Vagina (tissue), 2 donors: ENCODE results near the gene SH3RF1.

Experiments used
- CTCF ChIP-seq, 3 experiments: fragments of 450-650 bp in 2 of 3; fragments of 200-600 bp in 1 of 3; sonication (generic) in 1 of 3; IDR thresholded peaks; one replicate each; pipeline ENCODE4 v1.5.1; 2017 to 2019; ENCODE audit warnings: antibody characterized with exemption in 3 of 3, mild to moderate bottlenecking in 2 of 3, moderate library complexity in 2 of 3
- POLR2A ChIP-seq, 2 donors: fragments of 450-650 bp; IDR thresholded peaks; one replicate each; pipeline ENCODE4 v1.6.1; 2017; ENCODE audit warnings: antibody characterized with exemption in 2 of 2, mild to moderate bottlenecking in 2 of 2, moderate library complexity in 2 of 2
- POLR2AphosphoS5 ChIP-seq, 2 donors: sonication (generic); formaldehyde crosslinking; IDR thresholded peaks; one replicate each; pipeline ENCODE4 v1.9.0; 2017; ENCODE audit warnings: antibody characterized with exemption in 2 of 2, mild to moderate bottlenecking in 2 of 2, low read depth in 1 of 2; ENCODE audit not compliant: insufficient read depth in 1 of 2

GRCh38 chr4:169070895-169071218 is 199.9 kb downstream of the SH3RF1 start:
- no peak for TF ChIP-seq CTCF (IDR thresholded peaks at IDR 0.05)
- TF ChIP-seq POLR2A (IDR thresholded peaks at IDR 0.05), result no peak
- TF ChIP-seq POLR2AphosphoS5 (IDR thresholded peaks at IDR 0.05; ENCODE audit: insufficient read depth in 1 of 2, low read depth in 1 of 2), result no peak
